Measurements from ENCODE around the gene ZFP2.
A peak's percentile ranks its signal among the peaks of the same experiment; 100 is the strongest.

Gene ZFP2

DNA sequence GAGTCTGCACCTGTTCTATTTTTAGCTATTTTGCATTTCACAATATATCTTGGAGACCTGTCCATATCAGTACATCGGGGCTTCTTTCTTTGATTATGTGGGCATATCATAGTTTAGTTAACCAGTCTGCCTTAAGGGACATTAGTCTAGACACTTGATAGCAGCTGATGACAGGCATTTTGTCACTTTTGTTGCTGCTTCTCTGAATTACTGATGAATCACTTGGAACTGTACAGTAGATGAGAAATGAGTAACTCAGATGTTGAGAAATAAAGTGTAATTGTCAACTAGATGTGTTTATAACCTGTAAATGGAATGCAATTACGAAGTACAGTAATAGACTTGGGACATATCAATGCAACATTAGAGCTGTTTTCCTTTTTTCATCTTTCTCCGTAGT is 7.1 kb downstream of the ZFP2 start:
- no peak for TF ChIP-seq GATA1 (IDR thresholded peaks at IDR 0.05; ENCODE audit: low read depth, low read length)
- no peak for TF ChIP-seq POLR2A (IDR thresholded peaks at IDR 0.05; ENCODE audit: low read length)
- no peak for DNase-seq

DNA sequence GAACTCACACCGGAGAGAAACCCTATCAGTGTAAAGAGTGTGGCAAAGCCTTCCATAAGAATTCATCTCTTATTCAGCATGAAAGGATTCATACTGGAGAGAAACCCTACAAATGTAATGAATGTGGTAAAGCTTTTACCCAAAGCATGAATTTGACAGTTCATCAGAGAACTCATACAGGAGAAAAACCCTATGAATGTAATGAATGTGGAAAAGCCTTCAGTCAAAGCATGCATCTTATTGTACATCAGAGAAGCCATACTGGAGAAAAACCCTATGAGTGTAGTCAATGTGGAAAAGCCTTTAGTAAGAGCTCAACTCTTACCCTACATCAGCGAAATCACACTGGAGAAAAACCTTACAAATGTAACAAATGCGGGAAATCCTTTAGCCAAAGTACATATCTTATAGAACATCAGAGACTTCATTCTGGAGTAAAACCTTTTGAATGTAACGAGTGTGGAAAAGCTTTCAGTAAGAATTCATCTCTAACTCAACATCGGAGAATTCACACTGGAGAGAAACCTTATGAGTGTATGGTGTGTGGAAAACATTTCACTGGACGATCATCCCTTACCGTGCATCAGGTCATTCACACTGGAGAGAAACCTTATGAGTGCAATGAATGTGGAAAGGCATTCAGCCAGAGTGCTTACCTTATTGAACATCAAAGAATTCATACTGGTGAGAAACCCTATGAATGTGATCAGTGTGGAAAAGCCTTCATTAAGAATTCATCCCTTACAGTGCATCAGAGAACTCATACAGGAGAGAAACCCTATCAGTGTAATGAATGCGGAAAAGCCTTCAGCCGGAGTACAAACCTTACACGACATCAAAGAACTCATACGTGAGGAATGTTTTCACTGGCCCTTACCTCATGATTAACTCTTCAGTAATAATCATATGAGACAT is 36.4 kb downstream of the ZFP2 start:
- peak in 1 of 2 experiments; percentile 6 for DNase-seq
- no peak for TF ChIP-seq POLR2A (IDR thresholded peaks at IDR 0.05; ENCODE audit: low read length)
- TF ChIP-seq GATA1 (IDR thresholded peaks at IDR 0.05; ENCODE audit: low read depth, low read length): no peak

DNA sequence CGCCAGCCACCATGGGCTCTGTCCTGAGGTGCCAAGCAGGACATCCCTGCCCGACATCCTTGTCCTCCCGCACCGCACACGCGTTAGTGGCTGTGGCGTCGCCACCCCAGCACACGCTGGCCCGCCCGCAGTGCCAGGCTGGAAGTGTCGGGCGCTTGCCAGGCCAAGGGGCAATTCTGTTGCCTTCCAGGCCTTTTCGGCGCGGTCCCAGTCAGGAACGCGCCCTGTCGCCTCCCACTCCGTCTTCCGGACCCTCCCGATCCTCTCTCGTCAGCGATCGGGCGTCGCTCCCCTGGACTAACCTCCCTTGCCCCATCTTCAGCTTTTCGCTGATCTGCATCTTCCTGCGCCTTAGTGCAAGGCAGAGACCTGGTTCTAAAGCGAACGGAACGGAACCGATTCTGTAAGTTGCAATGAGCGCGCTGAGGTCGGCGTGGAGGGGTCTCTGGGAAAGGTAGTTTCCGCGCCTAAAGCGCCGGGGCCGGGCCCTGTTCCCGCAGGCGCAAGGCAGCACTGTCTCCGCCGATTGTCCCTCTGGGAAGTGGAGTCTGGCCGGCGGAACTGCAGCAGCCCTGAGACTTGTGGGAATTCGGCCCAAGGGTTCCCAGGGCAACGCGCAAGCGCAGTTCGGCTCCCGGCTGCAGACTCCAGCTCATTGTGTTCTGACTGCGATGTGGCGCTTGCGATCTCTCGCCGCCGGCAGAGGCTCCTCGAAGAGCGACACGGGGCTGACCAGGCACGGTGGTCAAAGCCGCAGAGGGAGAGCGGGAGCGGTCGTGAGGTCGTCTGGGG is 45.1 kb downstream of the ZFP2 start, which contains the start of gene ZNF454:
Gene ZNF454, plus strand, starts transcription at position 630 of the 792 bp plus-strand sequence. CDS start 1,594 bp downstream, outside the sequence.
- no peak for DNase-seq
- TF ChIP-seq GATA1 (IDR thresholded peaks at IDR 0.05; ENCODE audit: low read depth, low read length): no peak
- TF ChIP-seq POLR2A (IDR thresholded peaks at IDR 0.05; ENCODE audit: low read length): no peak

DNA sequence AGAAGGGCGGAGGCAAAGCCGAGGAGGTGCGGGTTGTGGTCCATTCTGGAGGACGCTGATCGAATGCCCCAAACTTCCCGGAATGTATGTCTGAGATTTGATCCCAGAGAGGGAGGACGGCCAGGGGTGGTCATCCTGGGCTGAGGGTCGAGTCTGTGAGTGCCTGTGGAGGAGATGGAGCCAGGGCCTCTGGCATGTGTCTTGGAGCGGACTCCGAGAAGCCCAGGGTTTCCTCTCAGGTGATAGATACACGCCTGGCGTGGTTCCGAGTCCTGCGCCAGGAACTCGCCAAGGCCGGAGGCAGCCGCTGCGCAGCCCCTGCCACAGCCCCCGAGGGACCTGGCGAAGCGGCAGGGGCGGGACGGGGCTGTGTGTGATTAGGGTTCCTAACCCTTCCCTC is 45.6 kb downstream of the ZFP2 start:
- DNase-seq: no peak
- no peak for TF ChIP-seq POLR2A (IDR thresholded peaks at IDR 0.05; ENCODE audit: low read length)
- TF ChIP-seq GATA1 (IDR thresholded peaks at IDR 0.05; ENCODE audit: low read depth, low read length): no peak

DNA sequence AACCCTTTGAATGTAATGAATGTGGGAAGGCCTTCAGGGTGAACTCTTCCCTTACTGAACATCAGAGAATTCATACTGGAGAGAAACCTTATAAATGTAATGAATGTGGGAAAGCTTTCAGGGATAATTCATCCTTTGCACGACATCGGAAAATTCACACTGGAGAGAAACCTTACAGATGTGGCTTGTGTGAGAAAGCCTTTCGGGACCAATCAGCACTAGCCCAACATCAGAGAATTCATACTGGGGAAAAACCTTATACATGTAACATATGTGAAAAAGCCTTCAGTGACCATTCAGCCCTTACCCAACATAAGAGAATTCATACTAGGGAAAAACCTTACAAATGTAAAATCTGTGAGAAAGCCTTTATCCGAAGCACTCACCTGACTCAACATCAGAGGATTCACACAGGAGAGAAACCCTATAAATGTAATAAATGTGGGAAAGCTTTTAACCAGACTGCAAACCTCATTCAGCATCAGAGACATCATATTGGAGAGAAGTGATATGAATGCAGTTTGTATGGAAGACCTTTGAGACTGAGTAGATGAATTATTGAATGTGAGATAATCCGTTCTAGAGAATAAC is 69.8 kb downstream of the ZFP2 start:
- DNase-seq: no peak
- TF ChIP-seq GATA1 (IDR thresholded peaks at IDR 0.05; ENCODE audit: low read depth, low read length) (no peak), POLR2A (IDR thresholded peaks at IDR 0.05; ENCODE audit: low read length) (no peak)

DNA sequence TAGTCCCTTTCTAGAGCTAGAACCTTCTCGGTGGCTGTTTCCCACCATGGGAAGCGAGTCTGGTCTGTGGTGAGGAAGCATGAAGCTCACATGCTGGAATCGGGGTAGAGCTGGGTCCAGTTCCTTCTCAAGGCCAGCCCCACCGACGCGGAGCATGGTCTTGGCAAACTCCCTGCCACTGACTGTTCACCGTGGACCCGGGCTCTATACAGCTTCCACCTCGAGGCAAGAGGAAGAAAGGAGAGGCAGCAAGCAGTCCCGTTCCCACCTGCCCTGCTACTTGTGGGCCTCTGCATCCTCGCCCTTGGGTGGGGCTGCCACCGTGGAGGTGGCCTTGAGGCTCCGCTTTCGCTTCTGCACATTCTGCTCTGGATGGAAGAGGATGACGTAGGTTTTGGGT is 85.7 kb downstream of the ZFP2 start:
- no peak for TF ChIP-seq POLR2A (IDR thresholded peaks at IDR 0.05; ENCODE audit: low read length)
- TF ChIP-seq GATA1 (IDR thresholded peaks at IDR 0.05; ENCODE audit: low read depth, low read length): no peak
- no peak for DNase-seq

Measured in erythroblast (primary cell).